ENCODE data around the gene IFI27L1.
"Not testable (repeated sequence)": the region's sequence is repeated elsewhere in the genome, so short reads cannot be mapped to it uniquely, and the experiment has no call there.

IFI27L1 gene

DNA sequence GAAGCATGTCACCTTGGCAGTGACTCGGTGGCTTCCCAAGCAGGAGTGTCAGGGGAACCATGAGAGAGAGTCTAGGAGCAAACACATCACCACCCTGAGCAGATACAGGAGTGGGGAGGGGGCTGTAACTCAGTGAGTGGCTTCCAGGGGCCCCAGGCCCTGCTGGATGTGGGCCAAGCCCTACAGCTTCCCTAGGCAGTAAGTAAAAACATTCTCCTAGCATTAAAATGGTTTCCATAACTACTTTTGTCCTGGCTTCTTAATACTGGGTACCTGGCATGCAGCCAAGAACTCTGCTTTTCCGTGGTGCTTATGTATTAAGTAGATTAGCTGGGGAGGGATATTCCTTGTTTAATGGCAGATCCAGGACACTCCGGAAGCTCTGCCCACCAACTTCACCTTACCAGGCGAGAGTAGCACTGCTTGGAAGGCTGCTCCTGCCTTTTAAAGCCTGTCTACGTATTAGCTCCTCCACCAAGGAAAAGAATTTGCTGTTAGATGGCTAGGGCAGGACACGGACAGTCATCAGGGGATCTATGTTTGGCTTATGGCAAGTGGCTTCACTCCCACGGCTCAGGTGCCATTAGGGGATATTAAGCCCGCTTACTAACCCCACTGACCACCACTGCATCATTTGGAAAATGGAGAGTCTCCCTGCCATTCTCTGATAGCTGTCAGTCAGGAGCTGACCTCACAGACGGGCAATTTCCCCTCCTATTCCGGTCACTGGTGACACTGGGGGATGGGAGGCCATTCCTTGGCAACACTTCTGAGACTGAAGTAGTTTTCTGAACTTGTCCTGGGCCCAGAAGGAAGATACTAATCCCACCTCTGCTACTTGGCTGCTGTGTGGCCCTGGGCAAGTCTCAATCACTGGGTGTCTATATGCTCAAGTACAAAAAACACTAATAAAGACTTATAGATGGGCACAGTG, 32.2 kb upstream of the IFI27L1 start:
- no peak for DNase-seq (ENCODE audit: low spot score)

DNA sequence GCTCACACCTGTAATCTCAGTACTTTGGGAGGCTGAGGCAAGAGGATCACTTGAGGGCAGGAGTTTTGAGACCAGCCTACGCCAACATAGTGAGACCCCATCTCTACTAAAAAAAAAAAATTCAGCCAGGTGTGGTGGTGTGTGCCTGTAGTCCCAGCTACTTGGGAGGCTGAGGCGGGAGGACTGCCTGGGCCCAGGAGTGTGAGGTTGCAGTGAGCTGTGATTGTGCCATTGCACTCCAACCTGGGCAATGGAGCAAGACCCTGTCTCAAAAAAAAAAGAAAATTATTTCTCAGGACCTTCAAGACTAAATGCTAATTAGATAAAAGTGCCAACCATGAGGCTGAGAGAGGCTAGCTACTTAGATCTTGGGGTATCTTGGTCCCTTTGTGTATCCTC, 31.5 kb upstream of the IFI27L1 start:
- DNase-seq (ENCODE audit: low spot score): no peak

DNA sequence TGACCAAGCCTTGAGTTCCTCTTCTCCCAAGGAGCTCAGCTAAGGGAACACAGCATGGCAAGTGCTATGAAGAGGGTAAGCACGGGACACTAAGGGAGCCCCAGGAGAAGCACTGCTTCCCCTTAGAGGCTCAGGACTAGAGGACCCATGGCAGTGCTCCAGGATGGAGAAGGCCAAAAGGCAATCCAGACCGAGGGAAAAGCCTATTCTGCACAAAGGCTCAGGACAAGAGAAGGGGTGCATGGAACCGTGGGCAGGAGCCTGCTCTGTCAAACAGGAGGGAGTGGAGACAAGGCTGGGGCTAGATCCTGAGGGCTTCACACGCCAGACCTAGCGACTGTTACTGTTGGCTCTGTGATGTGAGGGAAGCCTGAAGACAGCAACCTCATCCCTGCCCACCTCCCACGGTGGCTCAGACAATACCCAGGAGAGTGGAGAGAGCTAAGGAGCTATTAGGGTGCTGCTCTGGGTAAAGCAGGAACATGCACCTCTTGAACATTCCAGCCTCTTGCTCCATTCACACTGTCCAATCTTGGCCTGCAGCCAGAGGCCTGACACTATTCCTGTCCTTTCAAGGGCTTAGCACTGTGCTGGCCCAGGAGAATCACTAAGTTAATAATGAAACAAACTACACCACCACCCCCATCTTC, 30.8 kb upstream of the IFI27L1 start:
- no peak for DNase-seq (ENCODE audit: low spot score)

DNA sequence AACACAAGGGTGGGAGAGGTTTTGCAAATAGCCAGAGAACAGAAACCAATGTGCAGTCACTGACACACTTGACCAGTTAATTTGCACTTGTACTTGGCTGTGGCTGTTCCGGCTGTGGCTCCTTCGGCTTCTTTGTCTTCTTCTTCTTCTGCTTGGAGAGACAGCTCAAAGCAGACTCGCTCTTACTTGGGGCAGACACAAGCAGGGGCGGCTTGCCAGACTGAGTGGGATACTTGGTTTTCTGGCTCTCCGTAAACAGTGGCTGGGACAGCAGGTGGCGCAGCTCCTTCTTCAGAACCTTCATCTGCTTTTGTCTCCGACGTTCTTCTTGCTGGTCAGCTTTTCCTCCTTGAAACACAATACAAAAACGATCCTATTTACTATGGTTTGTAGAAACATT, 30.0 kb upstream of the IFI27L1 start:
- DNase-seq (ENCODE audit: low spot score): no peak

DNA sequence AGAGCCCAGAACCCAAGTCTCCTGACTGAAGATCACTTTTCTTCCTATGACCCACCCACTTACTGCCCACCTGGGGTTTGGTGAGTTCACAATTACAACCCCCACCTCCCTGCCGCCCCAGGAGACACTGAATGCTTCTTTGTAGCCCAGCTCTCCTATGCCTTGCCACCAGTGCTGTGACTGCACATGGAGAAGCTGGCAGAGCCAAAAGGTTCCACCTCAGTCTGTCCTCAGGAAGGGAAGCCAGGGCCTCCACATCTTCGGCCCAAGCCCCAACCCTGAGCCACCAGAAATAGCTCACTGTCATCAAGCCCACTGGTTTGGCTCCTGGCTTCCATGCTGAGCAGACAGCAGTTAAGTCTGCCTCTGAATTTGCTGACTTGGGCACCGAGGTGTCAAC, 29.3 kb upstream of the IFI27L1 start:
- DNase-seq (ENCODE audit: low spot score): no peak

DNA sequence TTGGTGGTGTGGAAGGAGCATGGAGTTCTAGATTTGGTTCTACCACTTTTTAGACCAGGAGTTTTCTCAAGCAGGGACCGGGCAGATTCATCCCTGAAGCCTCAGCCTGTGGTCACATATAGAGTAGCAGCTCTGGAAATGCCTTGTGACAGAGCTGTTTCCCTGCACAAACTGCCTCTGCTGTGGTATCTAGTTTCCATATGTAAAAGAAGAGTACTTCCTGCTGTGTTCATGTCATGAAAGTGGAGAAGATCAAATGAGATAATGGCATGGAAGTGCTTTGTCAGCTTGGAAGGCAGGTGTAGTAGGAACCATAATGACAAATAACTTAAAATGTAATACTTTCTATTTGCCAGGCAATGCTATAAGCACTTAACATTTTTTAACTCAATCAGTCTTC, 28.9 kb upstream of the IFI27L1 start:
- no peak for DNase-seq (ENCODE audit: low spot score)

DNA sequence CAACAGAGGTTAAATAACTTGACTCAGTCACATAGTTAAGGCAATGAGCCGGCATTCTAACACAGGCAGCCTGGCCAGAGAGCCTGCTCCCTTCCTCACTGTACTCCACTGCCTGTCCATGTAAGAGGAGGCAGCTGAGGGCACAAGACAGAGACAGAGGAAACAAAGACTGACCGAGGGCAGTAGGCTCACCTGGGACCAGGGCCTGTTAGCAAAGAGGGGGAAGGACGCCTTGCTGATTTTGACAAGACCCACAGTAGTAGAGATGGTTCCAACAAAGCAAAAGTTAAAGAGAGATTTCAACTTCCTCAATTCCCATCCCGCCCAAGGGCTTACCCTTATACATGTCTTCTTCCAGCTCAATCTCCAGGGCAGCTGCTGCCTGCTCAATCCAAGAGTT, 28.4 kb upstream of the IFI27L1 start:
- DNase-seq (ENCODE audit: low spot score): no peak

DNA sequence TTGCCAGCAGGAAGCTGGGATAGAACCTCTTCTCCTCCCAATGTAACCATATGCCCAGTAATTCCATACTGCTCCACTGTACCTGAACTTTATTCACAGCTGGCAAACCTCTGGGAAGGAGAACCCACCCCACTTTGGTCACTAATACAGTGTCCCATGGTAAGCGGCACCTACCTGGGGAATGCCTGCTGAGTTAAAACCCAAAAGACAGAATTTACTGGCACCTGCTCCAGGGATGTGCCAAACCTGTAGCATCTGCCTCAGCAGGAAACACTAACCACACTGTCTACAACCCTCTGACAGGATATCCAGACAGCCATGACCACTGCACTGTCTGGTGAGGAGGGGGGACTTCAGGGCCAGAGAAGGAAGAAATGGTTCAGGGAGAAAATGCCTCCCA, 26.7 kb upstream of the IFI27L1 start:
- no peak for DNase-seq (ENCODE audit: low spot score)

DNA sequence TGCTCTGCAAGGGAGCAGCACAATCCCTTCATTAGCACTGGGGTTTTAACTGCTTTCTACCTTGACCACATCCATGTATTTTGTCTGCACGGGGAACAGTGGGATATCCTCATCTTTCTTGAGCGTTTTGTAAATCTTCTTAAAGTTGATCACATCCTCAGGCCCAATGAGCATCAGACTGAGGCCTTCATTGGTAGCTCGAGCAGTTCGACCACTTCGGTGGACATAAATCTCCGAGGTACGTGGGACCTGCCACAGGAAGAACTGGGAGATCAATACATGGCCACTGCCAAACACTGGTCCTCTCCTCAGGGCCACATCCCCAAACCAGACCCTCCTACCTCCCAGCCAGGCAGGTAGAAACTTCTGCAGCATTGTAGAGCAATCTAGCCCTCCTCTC, 26.2 kb upstream of the IFI27L1 start:
- DNase-seq (ENCODE audit: low spot score): no peak

DNA sequence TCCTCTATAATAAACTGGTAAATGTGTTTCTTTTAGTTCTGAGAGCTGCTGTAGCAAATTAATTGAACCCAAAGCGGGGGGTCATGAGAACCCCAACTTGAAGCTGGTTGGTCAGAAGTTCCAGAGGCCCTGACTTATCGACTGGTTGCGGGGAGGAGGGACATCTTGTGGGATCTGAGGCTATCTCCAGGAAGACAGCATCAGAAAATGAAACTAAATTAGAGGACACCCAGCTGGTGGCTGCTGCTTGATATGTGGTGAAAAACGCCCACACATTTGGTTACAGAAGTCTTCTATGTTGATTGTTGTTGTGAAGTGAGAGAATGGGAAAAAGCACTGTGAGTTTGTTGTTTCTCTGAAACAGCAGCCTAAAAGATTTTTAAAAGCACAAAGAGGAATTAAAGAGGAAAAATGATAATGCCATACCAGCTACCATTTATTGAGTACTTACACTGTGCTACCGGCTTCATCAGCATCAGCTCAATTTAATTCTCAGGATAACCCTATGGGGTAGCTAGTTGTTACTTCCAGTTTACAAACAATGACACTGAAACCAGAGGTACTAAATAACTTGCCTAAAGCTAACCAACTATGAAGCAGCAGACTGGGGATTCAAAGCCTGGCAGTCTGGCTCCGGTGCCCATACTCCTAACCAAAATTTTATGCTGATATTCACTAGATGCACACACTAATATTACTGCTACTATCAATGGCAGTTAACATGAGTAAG, 24.4 kb upstream of the IFI27L1 start:
- no peak for DNase-seq (ENCODE audit: low spot score)

DNA sequence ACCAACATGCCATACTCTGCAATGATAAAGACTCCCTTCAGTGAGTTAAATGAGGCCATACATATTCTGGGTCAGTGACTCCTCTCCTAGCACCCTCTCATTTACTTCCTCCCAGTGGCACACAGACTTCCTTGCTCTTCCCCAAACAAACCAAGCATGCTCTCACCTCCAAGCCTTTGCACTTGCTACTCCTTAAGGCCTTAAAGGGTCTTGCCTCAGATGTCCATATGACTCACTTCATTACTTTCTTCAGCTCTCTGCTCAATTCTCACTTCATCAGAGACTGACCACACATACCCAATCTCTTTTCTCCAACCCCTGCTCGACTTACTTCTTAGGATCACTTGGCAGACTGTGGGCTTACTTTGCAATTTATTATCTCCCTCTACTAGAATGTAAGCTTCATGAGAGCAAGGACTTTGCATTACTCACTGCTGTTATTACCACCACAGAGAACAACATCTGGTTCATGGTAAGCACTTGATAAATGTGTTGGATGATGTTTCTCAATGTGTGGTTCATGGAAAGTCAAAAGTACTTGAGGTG, 22.9 kb upstream of the IFI27L1 start:
- no peak for DNase-seq (ENCODE audit: low spot score)

DNA sequence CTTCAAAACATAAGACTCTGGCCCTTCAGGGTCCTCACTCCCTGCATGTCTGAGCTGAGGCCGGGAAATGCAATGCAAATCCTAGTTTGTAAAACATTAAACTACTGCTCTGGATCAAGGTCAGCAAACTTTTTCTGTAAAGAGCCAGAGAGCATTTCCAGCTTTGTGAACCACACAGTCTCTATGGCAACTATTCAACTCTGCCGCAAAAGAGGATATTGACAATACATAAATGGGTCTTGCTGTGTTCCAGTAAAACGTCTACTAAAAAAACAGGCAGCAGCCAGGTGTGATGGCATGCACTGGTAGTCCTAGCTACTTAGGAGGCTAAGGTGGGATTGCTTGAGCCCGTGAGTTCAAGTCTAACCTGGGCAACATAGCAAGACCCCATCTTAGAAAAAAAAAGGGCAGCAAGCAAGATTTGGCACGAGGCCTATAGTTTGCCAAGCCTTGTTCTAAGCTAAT, 22.4 kb upstream of the IFI27L1 start:
- no peak for DNase-seq (ENCODE audit: low spot score)

DNA sequence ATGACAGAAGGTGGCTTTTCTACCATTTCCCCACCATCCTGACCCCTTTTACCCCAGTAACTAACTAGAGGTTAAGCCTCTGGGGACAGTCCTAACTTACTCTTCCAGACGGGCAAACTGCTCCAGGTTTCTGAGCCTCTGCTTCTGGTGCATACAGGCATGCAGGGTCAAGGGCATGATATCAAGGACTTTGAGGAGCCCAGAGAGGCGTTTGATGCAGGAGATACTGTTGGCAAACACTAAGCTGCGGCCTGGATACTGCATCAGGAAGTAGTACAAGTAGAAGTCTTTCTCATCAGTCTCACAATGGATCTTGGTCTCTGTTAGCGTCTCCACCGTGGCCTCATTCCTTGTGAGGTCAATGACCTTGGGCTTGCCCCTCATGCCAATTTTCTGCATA, 21.1 kb upstream of the IFI27L1 start:
- DNase-seq (ENCODE audit: low spot score): no peak

DNA sequence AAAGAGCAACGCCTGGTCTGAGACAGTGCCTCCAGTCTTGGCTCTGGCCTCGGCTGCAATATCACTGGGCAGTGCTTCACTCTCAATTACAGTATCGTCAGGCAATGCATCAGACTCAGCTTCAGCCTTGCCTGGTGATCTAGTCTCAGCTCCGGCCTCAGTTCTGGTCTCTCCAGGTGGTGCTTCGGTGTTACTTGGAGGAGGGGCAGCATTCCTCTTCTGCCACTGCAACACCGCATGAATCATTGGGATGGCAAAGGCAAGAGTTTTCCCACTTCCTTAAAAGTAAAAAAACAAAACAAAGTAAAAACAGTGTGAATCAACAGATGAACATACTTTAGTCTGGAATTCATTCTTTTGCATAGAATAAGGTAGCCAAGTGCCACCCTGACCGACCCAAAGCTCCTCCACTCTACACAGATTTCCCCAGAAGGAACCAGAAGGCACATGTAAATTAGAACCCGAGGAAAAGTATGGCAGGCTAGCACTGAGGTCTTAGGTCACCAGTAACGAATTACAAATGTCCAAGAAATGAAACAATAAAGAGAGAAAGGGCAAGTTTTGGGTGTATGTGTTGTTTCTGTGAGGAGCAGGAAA, 18.7 kb upstream of the IFI27L1 start:
- DNase-seq (ENCODE audit: low spot score): no peak

DNA sequence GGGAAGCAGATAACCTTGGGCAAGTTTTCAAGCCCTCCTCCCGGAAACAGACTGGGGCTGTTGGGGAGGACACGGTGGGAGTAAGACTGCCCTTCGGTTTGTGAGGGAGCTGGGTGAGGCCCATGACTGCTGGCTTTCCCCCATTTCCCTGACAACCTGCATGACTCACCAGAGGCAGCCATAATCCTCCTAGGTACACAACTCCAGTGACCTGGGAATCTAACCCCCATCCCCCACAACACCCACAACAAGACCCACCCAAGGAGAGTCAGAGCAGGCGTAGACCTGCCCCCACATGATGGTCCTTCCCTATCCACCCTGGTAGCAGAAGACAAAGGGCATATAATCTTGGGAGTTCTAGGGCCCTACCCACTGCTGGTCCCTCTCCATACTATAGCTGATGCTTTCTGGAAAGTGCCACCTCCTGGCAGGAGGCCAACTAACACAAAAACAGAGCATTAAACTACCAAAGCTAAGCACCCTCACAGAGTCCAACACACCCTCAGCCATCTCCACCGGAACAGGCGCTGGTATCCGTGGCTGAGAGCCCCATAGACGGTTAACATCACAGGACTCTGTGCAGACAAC, 14.9 kb upstream of the IFI27L1 start:
- no peak for DNase-seq (ENCODE audit: low spot score)

DNA sequence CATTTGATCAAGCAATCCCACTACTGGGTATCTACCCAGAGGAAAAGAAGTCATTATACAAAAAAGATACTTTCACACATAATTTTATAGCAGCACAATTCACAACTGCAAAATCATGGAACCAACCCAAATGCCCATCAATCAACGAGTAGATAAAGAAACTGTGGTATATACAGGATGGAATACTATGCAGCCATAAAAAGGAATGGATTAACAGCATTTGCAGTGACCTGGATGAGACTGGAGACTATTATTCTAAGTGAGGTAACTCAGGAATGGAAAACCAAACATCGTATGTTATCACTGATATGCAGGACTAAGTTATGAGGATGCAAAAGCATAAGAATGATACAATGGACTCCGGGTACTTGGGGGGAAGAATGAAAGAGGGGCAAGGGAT, 9.0 kb upstream of the IFI27L1 start:
- not testable (repeated sequence) for DNase-seq (ENCODE audit: low spot score)

DNA sequence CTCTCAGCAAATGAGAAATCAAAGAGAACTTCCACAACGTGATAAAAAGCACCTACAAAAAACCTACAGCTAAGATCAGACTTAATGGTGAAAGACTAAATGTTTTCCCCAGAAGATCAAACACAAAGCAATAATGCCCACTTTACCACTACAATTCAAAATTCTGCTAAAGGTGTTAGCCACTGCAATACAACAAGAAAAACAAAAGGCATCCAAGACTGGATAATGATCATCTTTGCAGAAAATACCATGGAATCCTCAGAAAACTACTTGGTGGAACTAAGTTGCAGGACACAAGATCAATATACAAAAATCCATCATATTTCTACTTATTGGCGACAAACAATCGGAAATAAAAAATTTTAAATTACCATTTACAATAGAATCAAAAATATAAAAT, 6.6 kb upstream of the IFI27L1 start:
- DNase-seq (ENCODE audit: low spot score): no peak

DNA sequence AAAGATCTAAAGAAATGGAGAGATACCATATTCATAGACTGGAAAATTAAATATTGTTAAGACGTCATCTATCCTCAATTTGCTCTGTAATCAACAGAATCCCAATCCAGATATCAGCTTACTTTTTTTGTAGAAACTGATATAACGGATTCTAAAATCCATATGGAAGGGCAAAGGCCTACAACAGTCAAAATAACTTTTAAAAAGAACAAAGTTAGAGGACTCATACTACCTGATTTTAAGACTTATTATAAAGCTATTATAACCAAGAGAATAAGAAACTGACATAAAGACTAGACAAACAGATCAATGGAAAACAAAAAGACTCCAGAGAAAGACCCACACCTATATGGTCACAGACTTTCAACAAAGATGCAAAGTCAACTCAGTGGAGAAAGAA, 6.1 kb upstream of the IFI27L1 start:
- no peak for DNase-seq (ENCODE audit: low spot score)

DNA sequence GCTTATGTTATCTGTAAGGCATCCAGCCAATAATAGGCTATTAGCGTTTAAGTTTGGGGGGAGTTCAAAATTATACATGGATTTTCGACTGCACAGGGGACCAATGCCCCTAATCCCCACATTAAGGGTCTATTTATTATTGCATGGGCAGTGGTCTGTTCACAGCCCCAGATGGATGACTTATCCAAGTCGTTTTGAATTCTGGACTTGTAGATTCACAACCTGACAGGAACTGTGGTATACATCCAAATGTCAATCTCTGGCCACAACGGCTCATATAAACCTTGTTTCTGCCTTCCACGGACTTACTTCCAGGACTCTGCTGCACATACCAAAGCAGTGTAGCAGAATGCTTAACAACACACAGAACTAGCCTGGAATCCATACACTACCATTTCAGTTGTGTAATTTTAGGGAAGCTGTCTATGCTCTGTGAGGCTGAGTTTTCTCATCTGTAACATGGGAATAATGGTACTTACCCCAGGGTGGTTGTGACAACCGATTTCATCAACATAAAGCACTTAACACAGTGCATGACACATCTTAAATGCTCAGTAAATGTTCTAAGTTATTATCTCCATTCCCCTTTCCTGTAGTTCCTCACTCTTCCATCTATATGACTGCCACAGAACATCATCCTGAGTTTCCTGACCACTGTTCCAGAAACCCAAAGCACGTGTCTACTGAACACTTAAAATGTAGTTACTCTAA, 3.8 kb upstream of the IFI27L1 start:
- DNase-seq (ENCODE audit: low spot score): no peak

DNA sequence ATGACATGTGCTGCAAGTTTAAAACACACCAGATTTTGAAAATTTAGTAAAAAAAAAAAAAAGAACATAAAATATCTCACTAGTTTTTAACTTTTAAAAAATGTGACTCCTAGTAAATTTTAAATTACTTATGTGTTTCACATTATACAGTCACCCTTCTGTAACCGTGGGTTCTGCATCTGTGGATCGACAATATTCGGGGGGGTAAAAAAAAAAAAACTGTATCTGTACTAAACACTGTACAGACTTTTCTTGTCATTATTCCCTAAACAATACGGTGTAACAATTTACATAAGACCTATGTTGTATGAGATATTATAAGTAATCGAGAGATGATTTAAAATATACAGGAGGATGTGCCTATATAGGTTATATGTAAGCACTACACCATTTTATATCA, 3.3 kb upstream of the IFI27L1 start:
- DNase-seq (ENCODE audit: low spot score): no peak
